Embryonic facial prominence (tissue), 1 donor: Measurements from ENCODE around the gene RWDD1.
A peak's percentile ranks its signal among the peaks of the same experiment; 100 is the strongest.

Experiments used
- DNase-seq: peaks from one replicate; pipeline ENCODE4 v3.0.0-alpha.2; 2016; ENCODE audit errors: extremely low spot score

The RWDD1 gene

GRCh38 chr6:116570856-116571682 lies at the start of gene RWDD1:
Gene RWDD1, plus strand, starts transcription at chr6:116571504. Its CDS starts 79 bp downstream, at chr6:116571583.
- DNase-seq: peak; percentile 97

- DNase-seq: no peak
These were observed 48.4 kb upstream of the RWDD1 start for GRCh38 chr6:116522896-116523295.

DNA sequence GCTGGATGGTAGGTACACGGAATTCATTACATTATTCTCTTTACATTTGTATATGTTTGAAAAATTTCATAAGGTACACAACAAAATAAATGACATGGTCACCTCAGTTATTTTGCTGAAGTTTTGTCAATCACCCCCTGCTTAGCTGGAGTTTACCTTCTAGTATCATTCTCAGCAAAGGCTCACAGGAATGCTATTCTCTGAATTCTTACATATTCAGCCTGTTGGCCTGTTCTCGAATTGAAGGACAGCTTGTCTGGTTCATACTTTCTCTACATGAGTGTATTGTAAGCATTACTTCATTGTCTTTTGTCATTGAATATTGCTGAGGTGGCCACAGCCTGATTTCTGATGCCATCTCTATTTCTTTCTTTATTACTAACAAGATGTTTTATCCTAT lies 47.1 kb upstream of the RWDD1 start:
- DNase-seq: no peak

GRCh38 chr6:116528133-116528532 lies 43.2 kb upstream of the RWDD1 start:
- no peak for DNase-seq

- no peak for DNase-seq
These were observed 42.5 kb upstream of the RWDD1 start for GRCh38 chr6:116528780-116529179.

GRCh38 chr6:116529466-116530290 lies 41.6 kb upstream of the RWDD1 start:
- no peak for DNase-seq

GRCh38 chr6:116530436-116530835 lies 40.9 kb upstream of the RWDD1 start:
- no peak for DNase-seq

DNA sequence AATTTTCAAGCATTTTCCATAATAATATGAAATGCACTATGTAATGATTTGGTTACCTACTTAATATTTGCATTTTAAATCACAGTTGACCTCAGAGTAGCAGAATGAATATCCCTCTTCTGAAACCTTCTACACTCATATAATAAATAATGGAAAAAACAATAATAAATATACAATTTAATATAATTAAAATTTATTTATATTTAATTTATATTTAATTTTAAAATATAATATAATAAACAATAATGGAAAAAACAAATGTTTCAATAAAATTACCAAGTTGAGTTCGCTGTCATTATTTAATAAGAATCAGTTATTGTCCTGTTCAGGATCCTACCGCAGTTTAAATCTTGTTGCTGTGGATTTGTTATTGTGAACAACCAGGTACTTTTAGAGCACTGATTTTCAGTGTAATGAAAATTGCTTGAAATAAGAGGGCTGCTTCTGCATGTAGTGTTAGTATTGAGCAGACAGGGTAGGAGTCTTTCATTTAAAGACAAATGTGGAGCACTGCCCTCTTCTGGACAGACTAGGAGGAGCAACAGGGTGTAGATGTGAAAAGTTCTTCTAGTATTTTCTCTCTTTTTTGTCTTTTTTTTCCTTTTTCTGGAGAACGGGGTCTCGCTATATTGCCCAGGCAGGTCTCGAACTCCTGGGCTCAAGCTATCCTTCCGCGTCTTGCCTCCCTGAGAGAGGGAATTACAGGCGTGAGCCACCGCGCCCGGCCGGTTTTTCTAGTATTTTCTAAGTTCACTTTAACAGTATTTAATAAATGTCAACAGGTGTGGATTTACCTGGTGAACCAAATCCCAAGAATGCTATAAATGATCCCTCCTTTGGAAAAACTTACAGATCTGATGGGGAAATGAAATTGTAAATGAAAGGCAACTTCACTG lies 39.4 kb upstream of the RWDD1 start:
- DNase-seq: peak; percentile 38

GRCh38 chr6:116533233-116533957 lies 37.9 kb upstream of the RWDD1 start:
- DNase-seq: no peak

GRCh38 chr6:116535109-116535508 lies 36.2 kb upstream of the RWDD1 start:
- DNase-seq: no peak

DNA sequence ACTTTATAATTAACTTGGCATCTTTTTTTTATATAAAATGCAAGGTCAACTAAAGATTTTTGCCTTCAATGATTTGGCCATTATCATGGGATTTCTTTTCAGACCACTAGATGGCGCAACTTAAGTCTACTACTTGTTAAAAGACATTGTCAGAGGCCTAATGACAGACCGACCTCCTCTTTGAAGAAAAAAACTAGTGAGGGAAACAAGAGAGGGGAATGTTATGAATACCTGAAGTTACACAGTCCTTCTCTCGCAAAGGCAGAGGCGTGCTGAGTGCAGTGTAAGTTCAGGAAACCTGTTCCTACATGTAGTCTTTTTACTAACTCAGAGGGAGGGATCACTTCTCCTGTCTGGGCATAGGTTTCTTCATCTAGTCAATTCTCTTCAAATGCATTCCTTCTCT lies 35.1 kb upstream of the RWDD1 start:
- peak; percentile 56 for DNase-seq

- no peak for DNase-seq
These were observed 28.9 kb upstream of the RWDD1 start for GRCh38 chr6:116542426-116542825.

DNA sequence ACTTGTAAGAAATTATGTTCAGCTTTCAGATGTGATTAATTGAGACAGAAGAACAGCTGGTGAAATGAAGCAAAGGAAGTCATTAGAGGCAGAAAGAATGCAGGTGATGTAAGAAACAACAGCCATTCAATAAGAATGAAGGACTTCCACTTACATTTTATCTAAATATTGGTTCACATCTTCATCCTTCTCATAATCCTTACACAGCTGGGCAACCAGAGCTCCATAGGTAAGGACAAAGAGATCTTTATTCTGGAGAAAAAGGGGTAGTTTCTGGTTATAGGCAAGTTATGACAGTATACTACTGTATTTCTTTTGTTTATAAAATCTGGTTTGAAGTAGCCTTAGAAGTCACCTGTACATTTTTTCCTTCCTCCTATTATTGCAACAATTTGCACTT lies 28.2 kb upstream of the RWDD1 start:
- no peak for DNase-seq

DNA sequence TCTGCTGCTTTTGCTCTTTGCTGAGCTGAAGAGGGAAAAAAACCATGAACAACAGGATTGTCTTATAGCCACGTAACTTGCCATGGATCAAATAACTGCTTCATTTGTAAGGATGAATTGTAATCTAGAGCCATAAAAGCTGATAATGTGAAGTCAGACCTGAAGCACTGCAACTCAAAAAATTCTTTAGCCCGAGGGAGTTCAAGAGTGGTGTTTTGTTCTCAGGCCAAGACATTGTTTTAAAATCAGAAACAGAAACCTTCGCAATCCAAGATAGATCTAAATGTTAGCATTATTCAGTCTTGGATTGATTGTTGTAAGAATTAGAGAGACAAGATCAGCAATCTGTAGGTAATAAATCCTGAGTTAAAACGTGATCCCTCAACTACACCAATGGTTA lies 25.7 kb upstream of the RWDD1 start, which contains the start of gene TRAPPC3L:
TSS of gene TRAPPC3L (minus strand) at position 34 of the 400 bp plus-strand sequence. CDS start 170 bp downstream, outside the sequence.
- DNase-seq: no peak

DNA sequence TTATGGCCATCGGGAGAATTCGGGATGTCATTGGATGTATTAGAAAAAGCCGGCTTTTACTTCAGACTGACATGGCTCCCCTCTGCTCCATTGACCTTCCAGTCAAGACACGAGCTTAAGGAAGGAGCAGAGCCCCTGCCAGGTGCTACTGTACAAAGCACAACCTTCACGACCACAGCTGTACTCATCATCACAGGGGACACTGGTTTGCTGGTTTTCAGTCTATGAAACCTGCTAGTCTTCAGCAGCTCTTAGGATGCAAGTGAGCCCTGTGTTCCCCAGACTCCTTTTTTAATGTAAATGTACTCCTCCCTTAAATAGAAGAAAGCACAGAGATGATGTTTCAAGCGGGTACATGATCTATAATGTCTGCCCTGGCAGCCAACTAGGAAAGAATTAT lies 23.9 kb upstream of the RWDD1 start:
- DNase-seq: no peak

DNA sequence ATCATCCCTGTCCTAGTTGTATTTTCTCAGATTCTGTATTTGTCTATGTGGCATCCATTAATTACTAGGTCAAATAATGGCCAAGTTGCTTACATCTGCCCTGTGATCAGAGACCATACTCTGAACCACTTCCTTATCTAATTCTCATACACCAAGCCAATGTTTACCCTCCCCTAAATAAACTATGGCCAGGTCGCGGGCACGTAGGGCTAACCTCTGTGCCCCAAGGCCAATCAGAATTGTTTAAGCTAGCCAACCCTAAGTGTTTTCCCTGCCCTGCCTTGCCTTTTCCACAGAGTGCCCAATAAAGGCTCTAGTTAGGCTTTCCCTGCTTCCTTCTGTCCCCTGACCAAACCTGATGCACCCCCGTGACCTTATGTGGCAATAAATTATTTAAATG lies 20.5 kb upstream of the RWDD1 start:
- no peak for DNase-seq

- no peak for DNase-seq
These were observed 17.9 kb upstream of the RWDD1 start, which contains the start of gene CALHM4 for GRCh38 chr6:116553451-116553850. Gene CALHM4, plus strand, starts transcription at chr6:116553751. Its CDS starts 43 bp downstream, at chr6:116553794.

DNA sequence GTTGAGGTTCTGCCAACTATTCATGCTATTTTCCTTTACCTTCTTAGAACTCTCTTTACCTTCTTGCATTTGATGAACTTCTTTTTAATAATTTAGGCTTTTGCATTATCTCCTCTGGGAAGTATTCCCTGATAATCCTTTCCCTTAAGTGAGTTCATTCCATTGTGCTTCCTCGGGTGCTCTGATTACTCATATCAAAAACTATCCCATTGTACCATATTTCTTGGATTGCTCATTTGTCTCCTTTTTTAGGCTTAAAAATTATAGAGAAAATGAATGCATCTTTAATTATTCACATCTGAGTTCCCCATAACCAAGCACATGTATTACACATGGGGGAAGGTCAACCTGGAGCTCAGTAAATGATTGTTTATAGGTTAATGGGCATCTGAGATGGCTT lies 15.2 kb upstream of the RWDD1 start:
- DNase-seq: no peak

GRCh38 chr6:116556814-116557415 lies 14.4 kb upstream of the RWDD1 start:
- DNase-seq: no peak

DNA sequence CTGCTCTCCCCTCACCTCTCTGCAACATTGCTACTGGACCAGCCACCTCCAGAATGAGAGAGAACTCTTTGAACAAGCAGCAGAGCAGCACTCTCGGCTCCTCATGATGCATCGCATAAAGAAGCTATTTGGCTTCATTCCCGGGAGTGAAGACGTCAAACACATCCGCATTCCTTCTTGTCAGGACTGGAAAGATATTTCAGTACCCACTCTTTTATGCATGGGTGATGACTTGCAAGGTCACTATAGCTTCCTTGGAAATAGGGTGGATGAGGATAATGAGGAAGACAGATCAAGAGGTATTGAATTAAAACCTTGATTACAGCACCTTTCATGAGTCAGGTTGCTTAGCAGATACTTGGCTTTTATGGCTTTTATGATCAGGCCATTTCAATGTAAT lies 13.4 kb upstream of the RWDD1 start:
- DNase-seq: no peak

DNA sequence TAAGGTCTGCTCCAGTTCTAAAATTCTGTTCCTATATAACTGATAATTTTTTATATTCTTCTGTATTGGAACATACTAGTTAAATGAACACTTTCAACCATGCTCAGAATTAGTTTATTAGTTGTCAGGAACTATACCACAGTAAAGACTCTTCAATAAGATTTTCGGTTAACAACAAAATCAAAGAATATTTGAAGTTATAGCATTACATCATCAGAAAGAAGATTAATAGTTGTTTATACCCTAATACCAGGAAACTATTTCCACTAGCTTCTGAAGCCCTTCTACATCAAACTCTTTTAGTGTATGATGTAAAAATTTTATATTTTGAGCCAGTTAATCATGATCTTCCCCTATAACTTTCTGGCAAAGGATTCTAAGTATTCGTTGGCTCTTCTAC lies 11.2 kb upstream of the RWDD1 start:
- DNase-seq: no peak
